Lung (tissue), 12 donors: ENCODE results near the gene TBC1D10A. TPM values are rescaled to one million over a fixed set of nuclear protein-coding genes. Genes with fewer than 3 reads are reported as not detected.

Source experiments
- ATAC-seq: fragments of 200-7000 bp; cut with Tn5 transposase; one replicate; pipeline ENCODE4 v1.9.1; 2020; ENCODE audit warnings: moderate number of reproducible peaks; ENCODE audit not compliant: insufficient read depth, low FRiP score
- DNase-seq, 3 donors: peaks; one replicate each; pipeline ENCODE4 v3.0.0-alpha.2; 2013 to 2017
- H3K27ac ChIP-seq, 2 donors: one replicate each; pipeline ENCODE4 v1.5.1; 2013; ENCODE audit warnings: mild to moderate bottlenecking in 2 of 2, moderate library complexity in 2 of 2, control low read depth in 1 of 2, inconsistent platforms in 1 of 2, low read depth in 1 of 2, low read length in 1 of 2
- H3K27me3 ChIP-seq, 3 donors: one replicate each; pipeline ENCODE4 v1.5.1; 2013; ENCODE audit warnings: low read length in 2 of 3; ENCODE audit not compliant: control insufficient read depth in 3 of 3, insufficient read depth in 3 of 3
- H3K36me3 ChIP-seq, 4 donors: one replicate each; pipeline ENCODE4 v1.5.1; 2013; ENCODE audit warnings: low read length in 4 of 4, mild to moderate bottlenecking in 1 of 4, moderate library complexity in 1 of 4; ENCODE audit not compliant: control insufficient read depth in 4 of 4, insufficient read depth in 4 of 4
- H3K4me1 ChIP-seq, 5 donors: one replicate each; pipeline ENCODE4 v1.5.1; 2013; ENCODE audit warnings: low read length in 5 of 5, mild to moderate bottlenecking in 2 of 5, moderate library complexity in 1 of 5; ENCODE audit not compliant: control insufficient read depth in 5 of 5, insufficient read depth in 5 of 5
- H3K4me3 ChIP-seq: one replicate; pipeline ENCODE4 v1.5.1; 2013; ENCODE audit warnings: mild to moderate bottlenecking, control low read depth, moderate library complexity
- H3K9ac ChIP-seq, 2 donors: one replicate each; pipeline ENCODE4 v1.5.1; 2013; ENCODE audit warnings: low read length in 2 of 2, control low read depth in 1 of 2; ENCODE audit not compliant: insufficient read depth in 1 of 2
- H3K9me3 ChIP-seq, 4 donors: one replicate each; pipeline ENCODE4 v1.5.1; 2013; ENCODE audit warnings: low read length in 3 of 4, mild to moderate bottlenecking in 1 of 4, moderate library complexity in 1 of 4; ENCODE audit not compliant: control insufficient read depth in 4 of 4, insufficient read depth in 3 of 4
- WGBS, 2 donors: extraction: QIAGEN DNeasy Blood & Tissue Kit; methylation state at CpG; one replicate each; pipeline ENCODE4 v1.1.7; 2013; 5-methylcytosine and 5-hydroxymethylcytosine counted together
- polyA plus RNA-seq, 2 donors: library from polyadenylated mRNA; stranded (reverse); fragments of 200-250 nt; gene quantifications; one replicate each; pipeline ENCODE4 v1.2.1, GENCODE V29; 2013
- total RNA-seq, 2 donors: library from RNA; depleted of rRNA in 1 of 2; stranded (reverse); fragments of >200 nt in 1 of 2; gene quantifications; one replicate each; pipeline ENCODE4 v1.2.1, GENCODE V29; 2014 to 2021
- TF ChIP-seq, protein P1 (sequence below): IDR thresholded peaks from 2 replicates; pipeline ENCODE4 v1.5.1; 2012; ENCODE audit warnings: mild to moderate bottlenecking; ENCODE audit errors: control extremely low read depth, extremely low read depth
- donor health status: control.
- donor health status: control.
- donor health status: Bipolar disorder and iron deficiency.
- donor health status: healthy.
- donor health status: DM: yes; HTN: yes; CAD: no.

The TBC1D10A gene
- total and polyA plus RNA-seq, 4 donors, result 15.0 to 36.4 (median 26.6) TPM

DNA sequence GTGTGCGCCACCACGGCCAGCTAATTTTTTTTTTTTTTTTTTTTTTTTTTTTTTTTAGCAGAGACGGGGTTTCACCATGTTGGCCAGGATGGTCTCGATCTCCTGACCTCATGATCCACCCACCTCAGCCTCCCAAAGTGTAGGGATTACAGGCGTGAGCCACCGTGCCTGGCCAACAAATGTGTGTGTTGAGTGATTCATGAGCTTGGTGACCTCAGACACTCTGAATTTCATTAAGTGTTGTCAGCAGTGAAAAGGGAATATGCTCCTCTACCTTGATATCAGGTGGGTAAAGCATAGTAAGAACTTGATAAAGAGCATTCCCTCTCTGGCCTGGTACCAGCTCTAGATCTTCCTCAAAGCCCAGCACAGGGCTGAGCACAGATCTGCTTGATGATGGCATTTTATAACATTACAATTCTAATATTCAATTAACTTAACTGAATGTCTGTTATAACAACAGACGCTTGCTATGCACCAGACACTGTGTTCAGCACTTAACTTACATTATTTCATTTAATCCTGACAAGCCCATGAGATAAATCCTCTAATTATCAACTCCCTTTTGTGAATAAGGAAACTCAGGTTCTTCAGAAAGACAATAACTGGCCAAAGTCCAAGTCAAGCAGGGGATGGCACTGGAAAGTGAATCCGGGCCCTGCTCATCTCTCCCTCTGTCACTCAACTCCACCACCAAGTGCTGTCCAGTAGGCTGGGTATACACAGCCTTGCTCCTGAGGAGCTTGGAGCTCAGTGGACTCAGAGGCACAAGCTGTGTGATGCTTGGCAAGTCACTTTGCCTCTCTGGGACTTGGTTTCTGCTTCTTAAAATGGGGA lies 13.0 kb downstream of the TBC1D10A start:
- H3K4me3 ChIP-seq, result no peak overlapping the region
- 79 to 80% methylated on average over 5 to 8 of the region's 8 CpGs for WGBS, 2 donors
- no peak for ATAC-seq
- H3K27me3 ChIP-seq, result no peaks in the 10 kb centered on the region
- H3K36me3 ChIP-seq, result peaks cover 0 to 4% (median 0%) of the 10 kb centered on the region in 4 donors
- DNase-seq, result no peak
- H3K9ac ChIP-seq, result no peak overlapping the region
- TF ChIP-seq, protein P1, sequence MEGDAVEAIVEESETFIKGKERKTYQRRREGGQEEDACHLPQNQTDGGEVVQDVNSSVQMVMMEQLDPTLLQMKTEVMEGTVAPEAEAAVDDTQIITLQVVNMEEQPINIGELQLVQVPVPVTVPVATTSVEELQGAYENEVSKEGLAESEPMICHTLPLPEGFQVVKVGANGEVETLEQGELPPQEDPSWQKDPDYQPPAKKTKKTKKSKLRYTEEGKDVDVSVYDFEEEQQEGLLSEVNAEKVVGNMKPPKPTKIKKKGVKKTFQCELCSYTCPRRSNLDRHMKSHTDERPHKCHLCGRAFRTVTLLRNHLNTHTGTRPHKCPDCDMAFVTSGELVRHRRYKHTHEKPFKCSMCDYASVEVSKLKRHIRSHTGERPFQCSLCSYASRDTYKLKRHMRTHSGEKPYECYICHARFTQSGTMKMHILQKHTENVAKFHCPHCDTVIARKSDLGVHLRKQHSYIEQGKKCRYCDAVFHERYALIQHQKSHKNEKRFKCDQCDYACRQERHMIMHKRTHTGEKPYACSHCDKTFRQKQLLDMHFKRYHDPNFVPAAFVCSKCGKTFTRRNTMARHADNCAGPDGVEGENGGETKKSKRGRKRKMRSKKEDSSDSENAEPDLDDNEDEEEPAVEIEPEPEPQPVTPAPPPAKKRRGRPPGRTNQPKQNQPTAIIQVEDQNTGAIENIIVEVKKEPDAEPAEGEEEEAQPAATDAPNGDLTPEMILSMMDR, result no peak
- H3K9me3 ChIP-seq, result no peaks in the 10 kb centered on the region
- peak overlapping the region in 1 of 2 donors; percentile 58 for H3K27ac ChIP-seq
- H3K4me1 ChIP-seq, result peaks cover 11 to 61% (median 18%) of the 10 kb centered on the region in 5 donors

GRCh38 chr22:30312053-30312452 lies 14.7 kb downstream of the TBC1D10A start:
- H3K9ac ChIP-seq, result no peak overlapping the region
- H3K4me3 ChIP-seq, result no peak overlapping the region
- ATAC-seq (no peak), DNase-seq (no peak)
- WGBS, 2 donors, result 80 to 92% methylated on average over 6 of the region's 6 CpGs
- H3K36me3 ChIP-seq, result peaks cover 0 to 4% (median 0%) of the 10 kb centered on the region in 4 donors
- H3K27me3 ChIP-seq, result no peaks in the 10 kb centered on the region
- peak overlapping the region in 1 of 2 donors; percentile 94 for H3K27ac ChIP-seq
- H3K9me3 ChIP-seq, result no peaks in the 10 kb centered on the region
- TF ChIP-seq, protein P1, result no peak
- peaks cover 11 to 57% (median 18%) of the 10 kb centered on the region in 5 donors for H3K4me1 ChIP-seq

GRCh38 chr22:30310881-30311771 lies 15.6 kb downstream of the TBC1D10A start:
- peaks cover 0 to 4% (median 0%) of the 10 kb centered on the region in 4 donors for H3K36me3 ChIP-seq
- H3K27ac ChIP-seq, result peak overlapping the region; percentile 65 to 94
- ATAC-seq (peak; percentile 30), DNase-seq (peak in 1 of 3 donors; percentile 34)
- no peak overlapping the region for H3K4me3 ChIP-seq
- TF ChIP-seq, protein P1, result no peak
- no peak overlapping the region for H3K9ac ChIP-seq
- H3K4me1 ChIP-seq, result peaks cover 16 to 54% (median 25%) of the 10 kb centered on the region in 5 donors
- H3K27me3 ChIP-seq, result no peaks in the 10 kb centered on the region
- WGBS, 2 donors, result 37 to 39% methylated on average over 8 of the region's 8 CpGs
- no peaks in the 10 kb centered on the region for H3K9me3 ChIP-seq
